Esophagus squamous epithelium (tissue), 4 donors: ENCODE results near the gene TSPAN15.
A peak's percentile ranks its signal among the peaks of the same experiment; 100 is the strongest.

Source experiments
- POLR2A ChIP-seq, 4 donors: fragments of 450-650 bp; IDR thresholded peaks; one replicate each; pipeline ENCODE4 v1.6.1; 2017; ENCODE audit warnings: antibody characterized with exemption in 4 of 4, mild to moderate bottlenecking in 4 of 4, moderate library complexity in 3 of 4
- TF ChIP-seq, protein P1 (sequence below), 6 experiments: fragments of 450-650 bp in 4 of 6; fragments of 200-600 bp in 2 of 6; sonication (generic) in 2 of 6; IDR thresholded peaks; one replicate each; pipeline ENCODE4 v1.5.1; 2016 to 2019; ENCODE audit warnings: antibody characterized with exemption in 6 of 6, mild to moderate bottlenecking in 4 of 6, moderate library complexity in 4 of 6

DNA sequence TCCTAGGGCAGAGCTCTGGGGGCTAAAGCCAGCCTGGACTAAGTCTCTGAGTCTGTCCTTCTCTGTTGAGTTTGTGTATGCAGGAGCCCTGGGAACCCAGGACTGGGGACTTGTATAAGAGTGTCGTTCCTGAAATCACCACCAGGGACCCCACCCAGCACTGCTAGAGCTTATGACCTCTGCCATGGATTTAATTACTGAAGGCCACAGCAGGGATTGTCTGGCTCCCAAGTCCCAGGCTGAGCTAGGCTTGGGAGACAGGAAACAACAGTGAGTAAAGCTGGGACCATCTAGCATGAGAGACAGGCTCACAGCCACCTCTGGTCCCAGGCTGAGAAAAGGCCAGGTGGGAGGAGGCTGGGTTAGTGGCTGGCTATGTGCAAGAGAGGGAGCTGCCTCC lies 1.4 kb upstream of the TSPAN15 start:
- TF ChIP-seq, protein P1, sequence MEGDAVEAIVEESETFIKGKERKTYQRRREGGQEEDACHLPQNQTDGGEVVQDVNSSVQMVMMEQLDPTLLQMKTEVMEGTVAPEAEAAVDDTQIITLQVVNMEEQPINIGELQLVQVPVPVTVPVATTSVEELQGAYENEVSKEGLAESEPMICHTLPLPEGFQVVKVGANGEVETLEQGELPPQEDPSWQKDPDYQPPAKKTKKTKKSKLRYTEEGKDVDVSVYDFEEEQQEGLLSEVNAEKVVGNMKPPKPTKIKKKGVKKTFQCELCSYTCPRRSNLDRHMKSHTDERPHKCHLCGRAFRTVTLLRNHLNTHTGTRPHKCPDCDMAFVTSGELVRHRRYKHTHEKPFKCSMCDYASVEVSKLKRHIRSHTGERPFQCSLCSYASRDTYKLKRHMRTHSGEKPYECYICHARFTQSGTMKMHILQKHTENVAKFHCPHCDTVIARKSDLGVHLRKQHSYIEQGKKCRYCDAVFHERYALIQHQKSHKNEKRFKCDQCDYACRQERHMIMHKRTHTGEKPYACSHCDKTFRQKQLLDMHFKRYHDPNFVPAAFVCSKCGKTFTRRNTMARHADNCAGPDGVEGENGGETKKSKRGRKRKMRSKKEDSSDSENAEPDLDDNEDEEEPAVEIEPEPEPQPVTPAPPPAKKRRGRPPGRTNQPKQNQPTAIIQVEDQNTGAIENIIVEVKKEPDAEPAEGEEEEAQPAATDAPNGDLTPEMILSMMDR (IDR thresholded peaks at IDR 0.05) = peak in 5 of 6 experiments; percentile 57 to 69 (median 62)
- no peak for TF ChIP-seq POLR2A (IDR thresholded peaks at IDR 0.05)
